ENCODE results near the gene R3HDM1.
"Not testable (repeated sequence)": the region's sequence is repeated elsewhere in the genome, so short reads cannot be mapped to it uniquely, and the experiment has no call there.

R3HDM1 gene

DNA sequence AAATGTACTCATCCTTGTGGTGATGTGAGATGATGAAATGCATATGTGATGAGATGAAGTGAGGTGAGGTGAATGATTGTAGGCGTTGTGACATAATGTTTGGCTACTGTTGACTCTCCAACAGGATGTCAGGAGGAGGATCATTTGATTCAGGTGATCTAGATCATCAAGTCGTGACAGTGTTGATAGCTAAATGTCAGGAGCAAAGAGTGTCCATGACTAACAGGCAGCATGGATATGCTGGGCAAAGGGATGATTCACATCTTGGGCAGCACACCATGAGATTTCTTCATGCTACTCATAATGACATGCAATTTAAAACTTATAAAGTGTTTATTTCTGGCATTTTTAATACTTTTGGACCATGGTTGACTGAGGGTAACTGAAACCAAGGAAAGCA lies 170.2 kb downstream of the R3HDM1 start:
- Histone ChIP-seq H4K20me1 (ENCODE audit: low read depth, low read length) (no peaks in the 10 kb centered on the region), H3K9me3 (ENCODE audit: insufficient read depth, low read length) (no peaks in the 10 kb centered on the region), H3K36me3 (ENCODE audit: low read length) (0 out of 2 replicates have a peak, but pooled peaks cover 2% of the 10 kb centered on the region), H3K4me3 (ENCODE audit: insufficient read depth, low read length, poor library complexity, severe bottlenecking) (no peak overlapping the region), H3K4me2 (ENCODE audit: low read depth, low read length, poor library complexity, severe bottlenecking) (no peak overlapping the region), H3K27me3 (ENCODE audit: low read length) (no peaks in the 10 kb centered on the region), H3K9me2 (replicated peaks; ENCODE audit: insufficient read depth, low read length) (no peaks in the 10 kb centered on the region), H3K79me2 (ENCODE audit: insufficient read depth, low read length) (no peaks in the 10 kb centered on the region), H3K27ac (ENCODE audit: low read depth, low read length) (no peak overlapping the region), H3K9ac (ENCODE audit: low read length) (no peak overlapping the region), H3F3A (ENCODE audit: insufficient read depth) (no peaks in the 10 kb centered on the region), H2AFZ (ENCODE audit: low read depth, low read length, severe bottlenecking) (no peak overlapping the region)
- TF ChIP-seq EZH2phosphoT487 (conservative IDR thresholded peaks at IDR 0.05; ENCODE audit: low read length) = no peak
- TF ChIP-seq, protein P1, sequence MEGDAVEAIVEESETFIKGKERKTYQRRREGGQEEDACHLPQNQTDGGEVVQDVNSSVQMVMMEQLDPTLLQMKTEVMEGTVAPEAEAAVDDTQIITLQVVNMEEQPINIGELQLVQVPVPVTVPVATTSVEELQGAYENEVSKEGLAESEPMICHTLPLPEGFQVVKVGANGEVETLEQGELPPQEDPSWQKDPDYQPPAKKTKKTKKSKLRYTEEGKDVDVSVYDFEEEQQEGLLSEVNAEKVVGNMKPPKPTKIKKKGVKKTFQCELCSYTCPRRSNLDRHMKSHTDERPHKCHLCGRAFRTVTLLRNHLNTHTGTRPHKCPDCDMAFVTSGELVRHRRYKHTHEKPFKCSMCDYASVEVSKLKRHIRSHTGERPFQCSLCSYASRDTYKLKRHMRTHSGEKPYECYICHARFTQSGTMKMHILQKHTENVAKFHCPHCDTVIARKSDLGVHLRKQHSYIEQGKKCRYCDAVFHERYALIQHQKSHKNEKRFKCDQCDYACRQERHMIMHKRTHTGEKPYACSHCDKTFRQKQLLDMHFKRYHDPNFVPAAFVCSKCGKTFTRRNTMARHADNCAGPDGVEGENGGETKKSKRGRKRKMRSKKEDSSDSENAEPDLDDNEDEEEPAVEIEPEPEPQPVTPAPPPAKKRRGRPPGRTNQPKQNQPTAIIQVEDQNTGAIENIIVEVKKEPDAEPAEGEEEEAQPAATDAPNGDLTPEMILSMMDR (IDR thresholded peaks at IDR 0.05; ENCODE audit: insufficient read depth, low read length, poor library complexity, severe bottlenecking) = no peak

DNA sequence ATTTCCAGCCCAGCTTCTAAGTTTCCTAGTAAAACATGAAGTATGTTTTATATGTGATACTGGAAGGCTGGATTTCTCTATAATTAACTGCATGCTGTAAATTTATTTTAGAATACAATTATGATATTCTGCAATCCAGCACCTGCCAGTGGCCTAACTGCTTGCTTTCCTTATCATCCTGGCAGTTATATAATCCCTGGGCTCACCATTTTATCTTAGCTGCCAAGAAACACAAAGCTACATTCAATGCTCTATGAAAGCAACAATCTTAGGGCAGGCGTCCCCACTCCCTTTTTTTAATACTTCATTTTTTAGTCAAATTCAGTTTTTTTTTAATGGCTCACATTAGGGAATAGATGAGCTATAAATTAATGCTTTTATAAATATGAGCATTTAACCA lies 172.0 kb downstream of the R3HDM1 start:
- H3K27me3 ChIP-seq (ENCODE audit: low read length) = no peaks in the 10 kb centered on the region
- H3K9me3 ChIP-seq (ENCODE audit: insufficient read depth, low read length) = no peaks in the 10 kb centered on the region
- H3K9ac ChIP-seq (ENCODE audit: low read length) = no peak overlapping the region
- H4K20me1 ChIP-seq (ENCODE audit: low read depth, low read length) = no peaks in the 10 kb centered on the region
- no peaks in the 10 kb centered on the region for H3K36me3 ChIP-seq (ENCODE audit: low read length)
- peaks cover 6% of the 10 kb centered on the region; the same call in 1 of the 2 replicates for H3F3A ChIP-seq (ENCODE audit: insufficient read depth)
- H2AFZ ChIP-seq (ENCODE audit: low read depth, low read length, severe bottlenecking) = no peak overlapping the region
- H3K9me2 ChIP-seq (replicated peaks; ENCODE audit: insufficient read depth, low read length) = no peaks in the 10 kb centered on the region
- no peak overlapping the region for H3K27ac ChIP-seq (ENCODE audit: low read depth, low read length)
- H3K4me3 ChIP-seq (ENCODE audit: insufficient read depth, low read length, poor library complexity, severe bottlenecking) = no peak overlapping the region
- H3K4me2 ChIP-seq (ENCODE audit: low read depth, low read length, poor library complexity, severe bottlenecking) = no peak overlapping the region
- TF ChIP-seq EZH2phosphoT487 (conservative IDR thresholded peaks at IDR 0.05; ENCODE audit: low read length) = no peak
- TF ChIP-seq, protein P1 (IDR thresholded peaks at IDR 0.05; ENCODE audit: insufficient read depth, low read length, poor library complexity, severe bottlenecking) = no peak
- H3K79me2 ChIP-seq (ENCODE audit: insufficient read depth, low read length) = no peaks in the 10 kb centered on the region

DNA sequence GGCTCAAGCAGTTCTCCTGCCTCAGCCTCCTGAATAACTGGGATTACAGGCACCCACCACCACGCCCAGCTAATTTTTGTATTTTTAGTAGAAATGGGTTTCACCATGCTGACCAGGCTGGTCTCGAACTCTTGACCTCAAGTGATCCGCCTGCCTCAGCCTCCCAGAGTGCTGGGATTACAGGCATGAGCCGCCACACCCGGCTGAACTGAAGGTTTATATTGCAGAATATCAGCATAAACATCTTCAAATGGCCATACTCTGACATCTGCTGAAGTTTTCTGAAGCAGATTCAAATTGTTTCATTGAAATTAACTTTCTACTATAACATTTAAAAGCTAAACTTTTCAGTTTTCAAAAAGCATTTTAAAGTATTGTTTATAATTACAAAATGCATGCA lies 172.8 kb downstream of the R3HDM1 start:
- H3K79me2 ChIP-seq (ENCODE audit: insufficient read depth, low read length); H3K4me3 ChIP-seq (ENCODE audit: insufficient read depth, low read length, poor library complexity, severe bottlenecking); H4K20me1 ChIP-seq (ENCODE audit: low read depth, low read length); H2AFZ ChIP-seq (ENCODE audit: low read depth, low read length, severe bottlenecking); H3K9me2 ChIP-seq (replicated peaks; ENCODE audit: insufficient read depth, low read length); H3K9me3 ChIP-seq (ENCODE audit: insufficient read depth, low read length); H3K27me3 ChIP-seq (ENCODE audit: low read length); H3K4me2 ChIP-seq (ENCODE audit: low read depth, low read length, poor library complexity, severe bottlenecking); H3K9ac ChIP-seq (ENCODE audit: low read length); H3K36me3 ChIP-seq (ENCODE audit: low read length); H3K27ac ChIP-seq (ENCODE audit: low read depth, low read length): not testable (repeated sequence)
- H3F3A ChIP-seq (ENCODE audit: insufficient read depth) = peaks cover 11% of the 10 kb centered on the region

DNA sequence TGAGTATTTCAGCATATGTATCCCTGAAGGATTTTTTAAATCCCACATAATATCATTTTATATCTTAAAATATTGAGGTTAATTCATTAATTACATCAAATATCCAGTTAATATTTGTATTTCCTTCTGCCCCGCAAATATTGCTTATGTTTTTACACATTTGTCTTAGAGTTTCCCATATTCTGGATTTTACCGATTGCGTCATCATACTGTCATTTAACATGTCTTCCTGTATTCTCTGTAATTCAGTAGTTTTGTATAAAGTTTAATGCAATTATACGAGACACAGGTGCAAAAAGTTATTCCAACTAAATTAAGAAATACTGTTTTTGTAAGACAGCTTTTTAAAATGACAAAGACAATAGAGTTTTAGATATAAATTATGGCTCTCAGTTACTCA lies 176.9 kb downstream of the R3HDM1 start:
- Histone ChIP-seq H3K27ac (ENCODE audit: low read depth, low read length) (no peak overlapping the region), H2AFZ (ENCODE audit: low read depth, low read length, severe bottlenecking) (no peak overlapping the region), H3K4me3 (ENCODE audit: insufficient read depth, low read length, poor library complexity, severe bottlenecking) (no peak overlapping the region), H3K9me3 (ENCODE audit: insufficient read depth, low read length) (no peaks in the 10 kb centered on the region), H4K20me1 (ENCODE audit: low read depth, low read length) (no peaks in the 10 kb centered on the region), H3K4me2 (ENCODE audit: low read depth, low read length, poor library complexity, severe bottlenecking) (no peak overlapping the region), H3K9ac (ENCODE audit: low read length) (no peak overlapping the region), H3F3A (ENCODE audit: insufficient read depth) (peaks cover 18% of the 10 kb centered on the region), H3K79me2 (ENCODE audit: insufficient read depth, low read length) (no peaks in the 10 kb centered on the region), H3K9me2 (replicated peaks; ENCODE audit: insufficient read depth, low read length) (no peaks in the 10 kb centered on the region), H3K27me3 (ENCODE audit: low read length) (no peaks in the 10 kb centered on the region), H3K36me3 (ENCODE audit: low read length) (no peaks in the 10 kb centered on the region; the same call in 1 of the 2 replicates)
- TF ChIP-seq, protein P1 (IDR thresholded peaks at IDR 0.05; ENCODE audit: insufficient read depth, low read length, poor library complexity, severe bottlenecking) = no peak
- TF ChIP-seq EZH2phosphoT487 (conservative IDR thresholded peaks at IDR 0.05; ENCODE audit: low read length) = no peak
